ENCODE measurements around the gene ATP10A.

Gene ATP10A

DNA sequence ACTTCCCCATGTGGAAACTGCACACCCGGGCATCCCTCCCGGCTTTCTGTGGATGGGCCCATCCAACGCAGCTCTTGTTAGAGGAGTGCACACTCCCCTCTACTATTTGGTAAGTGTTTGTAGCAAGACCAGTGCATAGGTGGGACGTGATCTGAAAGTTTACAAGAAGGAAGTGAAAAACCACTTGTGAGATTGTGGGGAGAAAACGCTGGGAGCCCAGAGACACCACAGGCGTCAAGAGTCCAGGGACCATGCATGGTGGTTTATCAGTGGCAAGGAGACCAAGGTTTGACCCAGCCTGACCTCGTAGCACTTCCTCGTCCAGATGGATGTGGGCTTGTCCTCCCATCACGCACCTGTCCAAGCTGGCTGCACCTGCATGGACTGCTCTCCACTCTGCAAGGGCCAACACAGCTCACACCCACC lies 51.6 kb downstream of the ATP10A start:
- Histone ChIP-seq H3K36me3 (ENCODE audit: insufficient read depth, low read length) (no peaks in the 10 kb centered on the region), H3K9me3 (ENCODE audit: low read depth, low read length) (no peaks in the 10 kb centered on the region), H3K9ac (ENCODE audit: insufficient read length) (no peak overlapping the region), H3K27ac (no peak overlapping the region), H3K4me3 (no peak overlapping the region)
- no peak for TF ChIP-seq POLR2AphosphoS5 (IDR thresholded peaks at IDR 0.05; ENCODE audit: borderline replicate concordance, low read depth, low read length)
- TF ChIP-seq FOXP2 (optimal IDR thresholded peaks at IDR 0.05; ENCODE audit: control extremely low read depth, extremely low read length, insufficient read depth), result no peak
- TF ChIP-seq EZH2 (IDR thresholded peaks at IDR 0.05), result no peak
- no peak for DNase-seq (ENCODE audit: low read depth, low spot score)

DNA sequence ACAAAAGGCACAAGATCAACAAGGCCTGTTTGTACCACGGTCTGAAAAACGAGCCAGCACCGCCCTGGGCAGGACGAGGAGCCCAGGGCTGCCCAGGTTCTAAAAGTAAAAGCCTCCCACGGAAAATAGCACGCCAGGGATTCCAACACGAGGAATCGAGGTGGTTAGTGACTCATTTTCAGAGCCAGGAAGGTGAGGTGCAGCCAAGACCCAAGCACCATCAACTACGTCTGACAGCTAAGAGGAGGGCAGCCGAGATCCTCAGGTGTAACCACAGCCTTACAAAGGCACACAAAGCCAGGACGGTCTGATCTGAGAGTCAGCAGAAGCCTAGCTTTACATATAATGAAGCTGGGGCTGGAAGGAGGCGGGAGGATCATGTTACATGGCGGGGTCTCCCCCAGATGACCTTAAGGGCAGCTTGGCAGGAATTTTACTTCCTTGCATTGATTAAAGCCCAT lies 52.5 kb downstream of the ATP10A start:
- Histone ChIP-seq H3K9ac (ENCODE audit: insufficient read length) (no peak overlapping the region), H3K9me3 (ENCODE audit: low read depth, low read length) (no peaks in the 10 kb centered on the region), H3K27ac (no peak overlapping the region), H3K4me3 (no peak overlapping the region), H3K36me3 (ENCODE audit: insufficient read depth, low read length) (no peaks in the 10 kb centered on the region)
- no peak for TF ChIP-seq POLR2AphosphoS5 (IDR thresholded peaks at IDR 0.05; ENCODE audit: borderline replicate concordance, low read depth, low read length)
- TF ChIP-seq EZH2 (IDR thresholded peaks at IDR 0.05), result no peak
- no peak for TF ChIP-seq FOXP2 (optimal IDR thresholded peaks at IDR 0.05; ENCODE audit: control extremely low read depth, extremely low read length, insufficient read depth)
- no peak for DNase-seq (ENCODE audit: low read depth, low spot score)

DNA sequence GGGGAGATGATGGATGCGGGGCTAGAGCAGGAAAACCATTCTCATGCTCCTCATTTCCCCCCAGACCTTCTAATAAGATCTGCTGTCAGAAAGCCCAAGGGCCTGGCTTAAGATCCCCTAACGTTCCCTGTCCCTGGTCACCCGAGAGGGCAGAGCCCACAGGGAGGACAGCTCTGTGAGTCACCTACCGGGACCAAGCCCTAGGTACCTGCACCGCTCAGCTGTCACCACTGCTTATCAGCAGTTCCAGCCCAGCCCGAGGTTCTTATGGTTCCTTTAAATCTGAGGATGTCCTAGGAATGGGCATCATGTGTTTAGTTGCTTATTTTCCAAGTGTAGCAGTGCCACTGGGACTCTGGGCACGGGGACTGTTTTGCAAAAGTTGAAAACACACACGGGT lies 53.0 kb downstream of the ATP10A start:
- Histone ChIP-seq H3K9ac (ENCODE audit: insufficient read length) (no peak overlapping the region), H3K4me3 (no peak overlapping the region), H3K27ac (no peak overlapping the region), H3K9me3 (ENCODE audit: low read depth, low read length) (no peaks in the 10 kb centered on the region), H3K36me3 (ENCODE audit: insufficient read depth, low read length) (no peaks in the 10 kb centered on the region)
- TF ChIP-seq POLR2AphosphoS5 (IDR thresholded peaks at IDR 0.05; ENCODE audit: borderline replicate concordance, low read depth, low read length) (no peak), FOXP2 (optimal IDR thresholded peaks at IDR 0.05; ENCODE audit: control extremely low read depth, extremely low read length, insufficient read depth) (no peak), EZH2 (IDR thresholded peaks at IDR 0.05) (no peak)
- DNase-seq (ENCODE audit: low read depth, low spot score), result no peak

DNA sequence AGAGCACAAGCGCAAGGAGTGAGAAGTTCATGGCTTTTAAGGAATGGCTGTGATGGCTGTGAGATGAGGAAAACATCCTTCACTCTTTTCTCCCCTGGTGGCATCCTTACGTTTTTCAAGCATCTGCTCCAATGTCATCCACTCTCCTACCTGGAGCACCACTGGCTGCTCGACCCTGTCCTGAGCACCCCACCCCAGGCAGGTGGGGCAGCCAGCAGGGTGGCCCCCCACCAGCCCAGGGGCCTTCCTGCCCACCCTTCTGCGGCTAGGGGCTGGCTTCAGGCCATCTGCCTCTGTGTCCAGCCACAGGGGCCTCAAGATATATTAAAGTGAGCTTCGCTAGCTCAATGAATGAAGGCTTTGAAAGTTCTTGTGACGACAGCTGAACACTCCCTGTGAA lies 56.1 kb downstream of the ATP10A start:
- TF ChIP-seq EZH2 (IDR thresholded peaks at IDR 0.05), result no peak
- TF ChIP-seq POLR2AphosphoS5 (IDR thresholded peaks at IDR 0.05; ENCODE audit: borderline replicate concordance, low read depth, low read length), result no peak
- TF ChIP-seq FOXP2 (optimal IDR thresholded peaks at IDR 0.05; ENCODE audit: control extremely low read depth, extremely low read length, insufficient read depth), result no peak
- H3K27ac ChIP-seq, result no peak overlapping the region
- H3K4me3 ChIP-seq, result no peak overlapping the region
- no peaks in the 10 kb centered on the region for H3K9me3 ChIP-seq (ENCODE audit: low read depth, low read length)
- no peaks in the 10 kb centered on the region for H3K36me3 ChIP-seq (ENCODE audit: insufficient read depth, low read length)
- no peak for DNase-seq (ENCODE audit: low read depth, low spot score)
- H3K9ac ChIP-seq (ENCODE audit: insufficient read length), result no peak overlapping the region

DNA sequence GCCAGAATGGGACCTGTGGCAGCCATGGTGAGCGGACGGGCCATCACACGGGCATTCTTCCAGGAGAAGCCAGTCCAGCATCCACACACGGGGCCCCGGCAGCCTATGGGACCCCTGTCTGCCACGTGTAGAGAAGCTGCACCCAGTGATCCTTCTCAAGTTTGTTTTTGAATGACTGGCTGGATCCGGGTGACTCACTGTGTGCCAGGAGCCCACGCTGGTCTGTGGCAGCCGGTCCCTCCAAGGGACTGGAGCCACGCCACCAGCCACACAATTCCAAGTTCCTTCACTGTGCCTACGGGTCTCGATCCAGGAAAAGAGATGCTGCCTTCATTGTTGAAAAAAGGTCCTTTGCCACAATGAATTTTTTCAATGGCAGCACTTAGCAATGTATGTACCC lies 58.1 kb downstream of the ATP10A start:
- no peak for DNase-seq (ENCODE audit: low read depth, low spot score)
- no peak overlapping the region for H3K4me3 ChIP-seq
- no peak overlapping the region for H3K9ac ChIP-seq (ENCODE audit: insufficient read length)
- H3K36me3 ChIP-seq (ENCODE audit: insufficient read depth, low read length), result no peaks in the 10 kb centered on the region
- H3K9me3 ChIP-seq (ENCODE audit: low read depth, low read length), result no peaks in the 10 kb centered on the region
- TF ChIP-seq FOXP2 (optimal IDR thresholded peaks at IDR 0.05; ENCODE audit: control extremely low read depth, extremely low read length, insufficient read depth), result no peak
- no peak for TF ChIP-seq EZH2 (IDR thresholded peaks at IDR 0.05)
- no peak for TF ChIP-seq POLR2AphosphoS5 (IDR thresholded peaks at IDR 0.05; ENCODE audit: borderline replicate concordance, low read depth, low read length)
- H3K27ac ChIP-seq, result no peak overlapping the region

DNA sequence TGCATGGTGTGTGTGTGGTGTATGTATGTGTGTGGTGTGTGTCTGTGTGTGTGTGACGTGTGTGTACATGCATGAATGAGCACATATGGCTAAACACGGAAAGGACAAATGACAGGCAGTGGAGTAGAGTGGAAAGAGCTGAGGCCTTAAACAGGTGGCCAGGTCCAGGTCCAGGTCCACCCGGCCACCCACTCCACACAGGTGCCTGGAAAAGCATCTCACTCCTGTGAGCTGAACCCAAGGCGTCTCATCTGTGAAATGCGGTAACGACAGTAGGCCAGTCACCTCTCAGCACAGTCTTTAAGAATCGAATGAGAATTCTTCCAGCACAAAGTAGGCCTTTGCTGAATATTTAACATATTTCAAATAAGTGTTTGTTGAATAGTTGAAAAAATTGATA lies 58.7 kb downstream of the ATP10A start:
- TF ChIP-seq POLR2AphosphoS5 (IDR thresholded peaks at IDR 0.05; ENCODE audit: borderline replicate concordance, low read depth, low read length), result no peak
- no peak for TF ChIP-seq EZH2 (IDR thresholded peaks at IDR 0.05)
- TF ChIP-seq FOXP2 (optimal IDR thresholded peaks at IDR 0.05; ENCODE audit: control extremely low read depth, extremely low read length, insufficient read depth), result no peak
- Histone ChIP-seq H3K36me3 (ENCODE audit: insufficient read depth, low read length) (no peaks in the 10 kb centered on the region), H3K27ac (no peak overlapping the region), H3K9ac (ENCODE audit: insufficient read length) (no peak overlapping the region), H3K9me3 (ENCODE audit: low read depth, low read length) (no peaks in the 10 kb centered on the region), H3K4me3 (no peak overlapping the region)
- no peak for DNase-seq (ENCODE audit: low read depth, low spot score)

DNA sequence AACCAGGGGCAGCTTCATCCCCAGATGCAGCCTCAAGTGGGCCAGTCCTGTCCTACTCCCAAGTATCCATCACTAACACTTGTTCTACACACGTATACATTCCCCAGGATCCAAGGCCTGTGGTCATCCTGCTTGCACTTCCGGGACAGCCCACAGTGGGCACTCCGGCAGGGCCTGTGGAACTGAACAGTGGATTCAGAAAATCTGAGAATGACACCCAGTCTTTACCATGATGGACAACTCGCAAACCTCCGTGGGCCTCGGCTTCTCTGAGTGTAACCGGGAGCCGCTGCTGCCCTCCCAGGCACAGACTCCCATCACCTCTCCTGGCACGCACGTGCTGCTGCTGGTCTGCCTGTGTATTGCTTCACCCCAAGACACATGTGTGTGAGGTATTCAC lies 59.6 kb downstream of the ATP10A start:
- no peak for DNase-seq (ENCODE audit: low read depth, low spot score)
- Histone ChIP-seq H3K9me3 (ENCODE audit: low read depth, low read length) (no peaks in the 10 kb centered on the region), H3K36me3 (ENCODE audit: insufficient read depth, low read length) (no peaks in the 10 kb centered on the region), H3K9ac (ENCODE audit: insufficient read length) (no peak overlapping the region), H3K4me3 (no peak overlapping the region), H3K27ac (no peak overlapping the region)
- TF ChIP-seq POLR2AphosphoS5 (IDR thresholded peaks at IDR 0.05; ENCODE audit: borderline replicate concordance, low read depth, low read length), result no peak
- no peak for TF ChIP-seq FOXP2 (optimal IDR thresholded peaks at IDR 0.05; ENCODE audit: control extremely low read depth, extremely low read length, insufficient read depth)
- TF ChIP-seq EZH2 (IDR thresholded peaks at IDR 0.05), result no peak

DNA sequence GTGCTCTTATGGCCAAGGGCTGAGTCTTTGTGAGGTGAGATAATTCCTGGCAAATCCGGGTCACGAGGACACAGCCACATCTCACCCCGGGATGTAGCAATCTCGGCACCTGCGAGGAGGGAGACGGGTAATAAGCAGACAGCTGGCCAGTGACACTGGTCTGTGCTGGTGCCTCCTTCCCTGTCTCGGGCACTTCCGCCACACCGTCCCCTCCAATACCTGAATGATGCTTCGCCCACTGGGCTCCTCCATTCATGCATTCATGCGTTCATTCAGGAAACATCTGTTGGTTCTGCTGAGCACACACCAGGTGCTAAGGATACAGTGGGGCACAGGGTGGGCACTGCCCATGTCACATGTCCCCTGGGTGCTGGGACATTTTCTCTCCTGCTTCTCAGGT lies 60.1 kb downstream of the ATP10A start:
- Histone ChIP-seq H3K36me3 (ENCODE audit: insufficient read depth, low read length) (no peaks in the 10 kb centered on the region), H3K4me3 (no peak overlapping the region), H3K9ac (ENCODE audit: insufficient read length) (no peak overlapping the region), H3K27ac (no peak overlapping the region), H3K9me3 (ENCODE audit: low read depth, low read length) (no peaks in the 10 kb centered on the region)
- TF ChIP-seq EZH2 (IDR thresholded peaks at IDR 0.05) (no peak), FOXP2 (optimal IDR thresholded peaks at IDR 0.05; ENCODE audit: control extremely low read depth, extremely low read length, insufficient read depth) (no peak), POLR2AphosphoS5 (IDR thresholded peaks at IDR 0.05; ENCODE audit: borderline replicate concordance, low read depth, low read length) (no peak)
- no peak for DNase-seq (ENCODE audit: low read depth, low spot score)

DNA sequence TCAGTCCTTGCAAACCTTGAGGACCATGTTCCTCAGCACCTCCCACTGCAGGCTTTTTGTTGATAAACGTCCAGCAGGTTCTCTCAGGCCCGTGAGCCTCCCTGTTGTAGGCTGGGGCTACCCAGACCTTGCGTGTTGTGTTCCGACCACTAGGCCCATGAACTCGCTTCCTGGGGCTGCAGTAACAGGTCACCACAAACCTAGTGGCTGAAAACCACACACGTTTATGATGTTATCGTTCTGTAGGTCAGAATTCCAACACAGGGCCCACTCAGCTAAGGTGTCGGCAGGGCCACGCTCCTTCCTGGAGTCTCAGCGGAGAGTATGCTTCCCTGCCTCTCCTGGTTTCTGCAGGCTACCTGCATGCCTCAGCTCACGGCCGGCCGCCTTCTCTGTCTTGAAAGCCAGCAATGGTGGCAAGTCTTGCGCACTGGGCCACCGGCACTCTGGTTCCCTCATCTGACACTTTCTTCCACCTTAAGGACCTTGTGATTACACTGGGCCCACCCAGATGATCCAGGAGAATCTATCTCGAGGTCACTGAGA lies 60.8 kb downstream of the ATP10A start:
- Histone ChIP-seq H3K9ac (ENCODE audit: insufficient read length) (no peak overlapping the region), H3K4me3 (no peak overlapping the region), H3K27ac (no peak overlapping the region), H3K9me3 (ENCODE audit: low read depth, low read length) (no peaks in the 10 kb centered on the region), H3K36me3 (ENCODE audit: insufficient read depth, low read length) (no peaks in the 10 kb centered on the region)
- no peak for DNase-seq (ENCODE audit: low read depth, low spot score)
- TF ChIP-seq FOXP2 (optimal IDR thresholded peaks at IDR 0.05; ENCODE audit: control extremely low read depth, extremely low read length, insufficient read depth) (no peak), EZH2 (IDR thresholded peaks at IDR 0.05) (no peak), POLR2AphosphoS5 (IDR thresholded peaks at IDR 0.05; ENCODE audit: borderline replicate concordance, low read depth, low read length) (no peak)
